Caco-2 (cell line): Measurements from ENCODE around the gene TAF6. TPM values are rescaled to one million over a fixed set of nuclear protein-coding genes. Genes with fewer than 3 reads are reported as not detected.

Experiments used
- BruUV-seq: library from RNA; stranded (reverse); fragments of 400-500 nt; replicated peaks from 2 replicates; lab custom pipeline; 2021; lab: Mats Ljungman, UMichigan
- CTCF ChIA-PET: fragments of 300-600 bp; sonication (Branson Sonifier 250); formaldehyde crosslinking; loops from one replicate; lab custom pipeline; 2022; ENCODE audit warnings: antibody characterized with exemption; lab: Charles Lee
- POLR2A ChIA-PET: fragments of 300-600 bp; sonication (Branson Sonifier 250); formaldehyde crosslinking; loops from one replicate; lab custom pipeline; 2022; ENCODE audit warnings: antibody characterized with exemption; lab: Charles Lee
- DNase-seq, 2 experiments: peaks; one replicate each; pipeline versions ENCODE4 v3.0.0 to v3.0.0-alpha.2; 2020 to 2022
- H3K27me3 ChIP-seq: replicated peaks from 2 replicates; pipeline ENCODE4 v1.6.0; 2011; ENCODE audit warnings: low read length; ENCODE audit not compliant: control insufficient read depth, insufficient read depth
- H3K36me3 ChIP-seq: 2 replicates; pipeline ENCODE4 v1.5.1; 2011; ENCODE audit warnings: low read length; ENCODE audit not compliant: control insufficient read depth, insufficient read depth
- H3K4me1 ChIP-seq: fragments of 250-450 bp; sonication (Bioruptor Pico); 2 replicates; pipeline ENCODE4 v1.5.1; 2020; ENCODE audit warnings: mild to moderate bottlenecking
- H3K4me3 ChIP-seq: 2 replicates; pipeline ENCODE4 v1.5.1; 2011; ENCODE audit warnings: low read depth, mild to moderate bottlenecking, control low read depth, low read length
- H3K9me3 ChIP-seq: fragments of 250-450 bp; sonication (Bioruptor Pico); 2 replicates; pipeline ENCODE4 v1.5.1; 2020; ENCODE audit warnings: mild to moderate bottlenecking, moderate library complexity
- H3K27ac Mint-ChIP-seq: one replicate; pipeline ENCODE4 v1.8.0; 2022; ENCODE audit warnings: mixed read lengths; ENCODE audit not compliant: unreplicated experiment
- H3K27me3 Mint-ChIP-seq: one replicate; pipeline ENCODE4 v1.8.0; 2022; ENCODE audit warnings: mixed read lengths; ENCODE audit not compliant: insufficient read depth, unreplicated experiment
- H3K36me3 Mint-ChIP-seq: one replicate; pipeline ENCODE4 v1.8.0; 2022; ENCODE audit warnings: mild to moderate bottlenecking, mixed read lengths; ENCODE audit not compliant: insufficient read depth, unreplicated experiment
- H3K4me1 Mint-ChIP-seq: one replicate; pipeline ENCODE4 v1.8.0; 2022; ENCODE audit warnings: low read depth, mixed read lengths; ENCODE audit not compliant: unreplicated experiment
- H3K4me3 Mint-ChIP-seq: one replicate; pipeline ENCODE4 v1.8.0; 2022; ENCODE audit warnings: mild to moderate bottlenecking, moderate library complexity, mixed read lengths; ENCODE audit not compliant: unreplicated experiment
- H3K9me3 Mint-ChIP-seq: one replicate; pipeline ENCODE4 v1.8.0; 2022; ENCODE audit warnings: mixed read lengths; ENCODE audit not compliant: unreplicated experiment
- CTCF ChIP-seq, 2 experiments: fragments of 200-600 bp in 1 of 2; IDR thresholded peaks; 1 replicate in 1 of 2; 2 replicates in 1 of 2; pipeline versions ENCODE4 v1.5.1 to v1.8.0; 2011 to 2022; ENCODE audit warnings: antibody characterized with exemption in 1 of 2, control low read depth in 1 of 2, inconsistent platforms in 1 of 2, low read depth in 1 of 2, low read length in 1 of 2, mild to moderate bottlenecking in 1 of 2, moderate library complexity in 1 of 2; ENCODE audit not compliant: insufficient read depth in 1 of 2, severe bottlenecking in 1 of 2, unreplicated experiment in 1 of 2
- intact Hi-C: fragments of 100-400 bp; cut with micrococcal nuclease; formaldehyde crosslinking; loops from one replicate; pipeline ENCODE4 v1.10.0; 2022; ENCODE audit not compliant: unreplicated experiment
- total RNA-seq: library from RNA; stranded (reverse); gene quantifications from 2 replicates; pipeline ENCODE4 v1.2.3, GENCODE V29; 2022

Gene TAF6
- total RNA-seq, 1 experiment from 2014 or later, result 81.2 TPM

- H3K4me1 Mint-ChIP-seq, result peaks cover 16% of the 10 kb centered on the region
- H3K9me3 Mint-ChIP-seq, result no peaks in the 10 kb centered on the region
- no peak overlapping the region for H3K27ac Mint-ChIP-seq
- peak overlapping the region; percentile 50 for H3K4me3 Mint-ChIP-seq
- H3K27me3 ChIP-seq, result no peaks in the 10 kb centered on the region
- ChIA-PET CTCF (no interaction called here), POLR2A (interaction anchor here (0.6 kb wide), 1 partner anchor 72 kb away, joined by 3 read pairs; no protein-coding TSS in a partner anchor)
- no peaks in the 10 kb centered on the region for H3K9me3 ChIP-seq
- TF ChIP-seq CTCF (IDR thresholded peaks at IDR 0.05; ENCODE audit: insufficient read depth in 1 of 2, low read depth in 1 of 2, low read length in 1 of 2, severe bottlenecking in 1 of 2, unreplicated experiment in 1 of 2), result no peak
- BruUV-seq, result no TSS peak
- no peaks in the 10 kb centered on the region for H3K27me3 Mint-ChIP-seq
- peaks cover 11% of the 10 kb centered on the region; the same call in 1 of the 2 replicates for H3K4me1 ChIP-seq
- no peak for DNase-seq
- intact Hi-C loops, result no loop called here
- no peak overlapping the region for H3K4me3 ChIP-seq
- peaks cover 2% of the 10 kb centered on the region; the same call in 1 of the 2 replicates for H3K36me3 ChIP-seq
- peaks cover 42% of the 10 kb centered on the region for H3K36me3 Mint-ChIP-seq
These were observed 32.0 kb downstream of the TAF6 start for GRCh38 chr7:100087055-100087750.

GRCh38 chr7:100085515-100085914, 33.6 kb downstream of the TAF6 start:
- CTCF ChIA-PET, result no interaction called here

GRCh38 chr7:100082978-100083377, 36.2 kb downstream of the TAF6 start:
- POLR2A ChIA-PET, result interaction anchor here (0.5 to 1.2 kb wide), 6 partner anchors 19 to 896 kb away, joined by 3 to 13 read pairs (median 4); partner anchors contain the start of genes AP4M1, MCM7 and ZSCAN21
- Mint-ChIP-seq H3K4me3 (peak overlapping the region; percentile 83), H3K27ac (peak overlapping the region; percentile 46), H3K9me3 (no peaks in the 10 kb centered on the region), H3K36me3 (peaks cover 45% of the 10 kb centered on the region), H3K4me1 (peaks cover 14% of the 10 kb centered on the region), H3K27me3 (no peaks in the 10 kb centered on the region)
- DNase-seq, result no peak
- Histone ChIP-seq H3K9me3 (no peaks in the 10 kb centered on the region), H3K27me3 (no peaks in the 10 kb centered on the region), H3K4me1 (peaks cover 27% of the 10 kb centered on the region), H3K4me3 (no peak overlapping the region), H3K36me3 (no peaks in the 10 kb centered on the region; the same call in 1 of the 2 replicates)
- intact Hi-C loops, result no loop called here
- CTCF ChIA-PET, result interaction anchor here (0.6 to 1.2 kb wide), 9 partner anchors 18 to 89 kb away, joined by 3 to 7 read pairs (median 3); partner anchors contain the start of genes AP4M1, MCM7 and ZSCAN21
- no peak for TF ChIP-seq CTCF (IDR thresholded peaks at IDR 0.05; ENCODE audit: insufficient read depth in 1 of 2, low read depth in 1 of 2, low read length in 1 of 2, severe bottlenecking in 1 of 2, unreplicated experiment in 1 of 2)
- BruUV-seq, result no TSS peak

More at GRCh38 chr7:100085515-100085914, 33.6 kb downstream of the TAF6 start:
- H3K4me1 ChIP-seq, result peaks cover 11% of the 10 kb centered on the region; the same call in 1 of the 2 replicates
- POLR2A ChIA-PET, result no interaction called here
- no peak overlapping the region for H3K27ac Mint-ChIP-seq
- no peaks in the 10 kb centered on the region for H3K27me3 Mint-ChIP-seq
- H3K4me3 Mint-ChIP-seq, result no peak overlapping the region
- H3K36me3 ChIP-seq, result no peaks in the 10 kb centered on the region
- intact Hi-C loops, result no loop called here
- no peak overlapping the region for H3K4me3 ChIP-seq
- DNase-seq, result no peak
- TF ChIP-seq CTCF (IDR thresholded peaks at IDR 0.05; ENCODE audit: insufficient read depth in 1 of 2, low read depth in 1 of 2, low read length in 1 of 2, severe bottlenecking in 1 of 2, unreplicated experiment in 1 of 2), result no peak
- H3K4me1 Mint-ChIP-seq, result peaks cover 16% of the 10 kb centered on the region
- peaks cover 42% of the 10 kb centered on the region for H3K36me3 Mint-ChIP-seq
- H3K9me3 ChIP-seq, result no peaks in the 10 kb centered on the region
- BruUV-seq, result no TSS peak
- no peaks in the 10 kb centered on the region for H3K9me3 Mint-ChIP-seq
- H3K27me3 ChIP-seq, result no peaks in the 10 kb centered on the region
